Renal cortex interstitium (tissue), 11 donors: ENCODE data around the gene KDF1. TPM values are rescaled to one million over a fixed set of nuclear protein-coding genes. Genes with fewer than 3 reads are reported as not detected.

Experiments
- DNase-seq, 11 donors: peaks; one replicate each; pipeline ENCODE4 v3.0.0-alpha.2; 2013; ENCODE audit warnings: low read depth in 9 of 11, low spot score in 4 of 11; ENCODE audit errors: extremely low read depth in 1 of 11
- polyA plus RNA-seq, 3 donors: library from polyadenylated mRNA; unstranded; fragments of 120-200 nt; gene quantifications; one replicate each; pipeline ENCODE4 v1.2.1, GENCODE V29; 2013; ENCODE audit not compliant: insufficient read length in 3 of 3

Gene KDF1
- polyA plus RNA-seq, 3 donors: 8.0 to 10.4 (median 10.3) TPM

GRCh38 chr1:26938004-26938658 is 22.1 kb downstream of the KDF1 start:
- DNase-seq: no peak

- no peak for DNase-seq
These were observed 23.4 kb downstream of the KDF1 start for GRCh38 chr1:26936823-26937222.

- no peak for DNase-seq
These were observed 27.7 kb downstream of the KDF1 start for GRCh38 chr1:26932531-26932930.

GRCh38 chr1:26923711-26924110 is 36.6 kb downstream of the KDF1 start:
- DNase-seq: no peak

- DNase-seq: no peak
These were observed 37.4 kb downstream of the KDF1 start for GRCh38 chr1:26922901-26923300.

- no peak for DNase-seq
These were observed 37.9 kb downstream of the KDF1 start for GRCh38 chr1:26922431-26922729.

GRCh38 chr1:26921540-26922430 is 38.5 kb downstream of the KDF1 start, which contains the start of gene NUDC:
NUDC (plus strand) TSS chr1:26921743; CDS start chr1:26921849, 106 bp downstream.
- peak; percentile 86 to 97 (median 93) for DNase-seq

GRCh38 chr1:26921126-26921539 is 39.1 kb downstream of the KDF1 start:
- no peak for DNase-seq

- no peak for DNase-seq
These were observed 44.9 kb downstream of the KDF1 start for GRCh38 chr1:26915204-26915842.

- peak in 1 of 11 donors; percentile 33 for DNase-seq
These were observed 46.3 kb downstream of the KDF1 start, which contains the start of gene NR0B2 for GRCh38 chr1:26913754-26914619. NR0B2 (minus strand) TSS chr1:26913975; CDS start chr1:26913940, 35 bp downstream.

GRCh38 chr1:26913389-26913753 is 46.9 kb downstream of the KDF1 start:
- DNase-seq: no peak

GRCh38 chr1:26912147-26912490 is 48.1 kb downstream of the KDF1 start:
- DNase-seq: no peak

GRCh38 chr1:26911399-26912146 is 48.7 kb downstream of the KDF1 start:
- DNase-seq: no peak

- no peak for DNase-seq
These were observed 49.7 kb downstream of the KDF1 start for GRCh38 chr1:26910343-26911160.

GRCh38 chr1:26909951-26910342 is 50.3 kb downstream of the KDF1 start:
- no peak for DNase-seq

- no peak for DNase-seq
These were observed 53.0 kb downstream of the KDF1 start for GRCh38 chr1:26907071-26907917.
